GM18511 (cell line): Measurements from ENCODE around the gene NDUFC1.

Experiments used
- ATAC-seq: cut with Tn5 transposase; IDR thresholded peaks from one replicate; pipeline ENCODE4 v1.9.1; 2021; ENCODE audit warnings: mild to moderate bottlenecking, moderate library complexity; ENCODE audit not compliant: unreplicated experiment

The NDUFC1 gene

DNA sequence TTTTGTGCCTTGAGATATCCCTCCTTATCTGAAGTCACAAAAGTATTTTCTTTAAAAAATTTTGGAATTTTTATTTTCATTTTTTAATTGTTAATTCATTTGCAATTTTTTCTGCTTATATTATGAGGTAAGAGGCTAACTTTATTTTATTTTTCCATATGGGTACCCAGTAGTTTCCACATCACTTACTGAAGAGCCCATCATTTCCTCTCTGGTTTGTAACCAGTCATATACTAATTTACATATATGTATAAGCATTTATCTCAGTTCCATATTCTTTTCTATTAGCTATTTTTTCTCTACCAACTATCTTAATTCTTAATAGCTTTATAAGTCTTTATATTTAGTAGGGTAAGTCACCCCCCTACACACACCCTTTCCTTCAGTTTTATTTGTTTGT lies 49.2 kb downstream of the NDUFC1 start:
- no peak for ATAC-seq

DNA sequence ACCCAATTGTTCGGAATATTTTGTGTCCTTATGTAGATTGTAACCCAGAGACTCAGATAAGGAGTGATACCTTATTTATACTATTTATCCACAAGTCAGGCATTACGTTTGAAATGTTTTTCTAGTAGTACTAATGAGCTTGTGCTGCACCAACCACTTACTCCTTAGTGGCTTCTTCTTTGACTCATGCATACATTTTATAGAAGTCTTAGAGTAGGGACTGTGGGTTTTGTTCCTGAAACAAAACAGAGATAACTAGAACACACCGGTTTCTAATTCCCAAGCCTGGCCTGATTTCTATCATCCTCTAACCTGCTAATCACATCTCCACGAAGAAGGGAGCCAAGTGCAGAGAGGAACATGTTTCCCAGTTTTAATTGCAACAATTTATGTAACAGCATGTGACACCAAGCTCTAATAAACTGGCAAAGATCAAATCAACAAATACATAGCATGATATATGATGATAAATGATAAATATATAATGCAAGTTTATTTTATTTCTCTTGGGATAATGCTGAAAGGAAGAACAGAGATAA lies 54.5 kb downstream of the NDUFC1 start:
- ATAC-seq: no peak

- no peak for ATAC-seq
Observed at GRCh38 chr4:139247241-139247640, 55.0 kb downstream of the NDUFC1 start.

- no peak for ATAC-seq
Observed at GRCh38 chr4:139246166-139246565, 56.1 kb downstream of the NDUFC1 start.

GRCh38 chr4:139245590-139245989 lies 56.7 kb downstream of the NDUFC1 start:
- no peak for ATAC-seq

DNA sequence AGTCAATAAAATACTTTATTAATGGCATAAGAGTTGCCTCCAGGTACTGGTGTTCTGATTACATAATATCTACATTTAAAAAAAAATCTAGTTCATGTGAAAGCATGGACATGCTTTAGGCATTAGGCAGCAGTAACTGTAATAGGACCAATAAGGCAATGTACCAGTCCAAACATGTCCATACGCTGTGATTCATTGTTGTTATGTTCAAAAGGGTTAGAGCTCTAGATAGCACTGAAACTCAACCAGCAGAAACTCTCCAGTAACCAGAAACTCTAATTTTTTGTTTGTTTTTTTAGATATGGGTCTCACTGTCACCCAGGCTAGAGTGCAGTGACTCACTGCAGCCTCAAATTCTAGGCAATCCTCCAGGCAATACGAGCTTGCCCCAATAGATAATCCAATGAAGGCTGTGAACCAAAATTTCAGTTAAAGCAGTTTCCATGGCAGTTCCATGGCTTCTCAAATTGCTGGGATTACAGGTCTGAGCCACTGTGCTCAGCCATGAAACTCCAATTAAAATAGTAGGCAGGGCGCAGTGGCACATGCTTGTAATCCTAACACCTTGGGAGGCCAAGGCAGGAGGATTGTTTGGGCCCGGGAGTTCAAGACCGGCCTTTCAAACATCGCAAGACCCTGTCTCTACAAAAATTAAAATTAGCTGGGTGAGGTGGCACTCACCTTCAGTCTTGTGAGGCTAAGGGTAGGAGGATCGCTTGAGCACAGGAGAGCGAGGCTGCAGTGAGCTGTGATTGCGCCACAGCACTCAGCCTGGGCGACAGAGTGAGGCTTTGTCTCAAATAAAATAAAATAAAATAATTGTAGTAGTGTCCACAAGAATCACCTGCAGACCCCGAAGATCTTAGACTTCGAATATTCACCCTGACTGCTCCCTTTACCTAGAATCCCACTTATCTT lies 58.6 kb downstream of the NDUFC1 start:
- ATAC-seq: peak; percentile 58

DNA sequence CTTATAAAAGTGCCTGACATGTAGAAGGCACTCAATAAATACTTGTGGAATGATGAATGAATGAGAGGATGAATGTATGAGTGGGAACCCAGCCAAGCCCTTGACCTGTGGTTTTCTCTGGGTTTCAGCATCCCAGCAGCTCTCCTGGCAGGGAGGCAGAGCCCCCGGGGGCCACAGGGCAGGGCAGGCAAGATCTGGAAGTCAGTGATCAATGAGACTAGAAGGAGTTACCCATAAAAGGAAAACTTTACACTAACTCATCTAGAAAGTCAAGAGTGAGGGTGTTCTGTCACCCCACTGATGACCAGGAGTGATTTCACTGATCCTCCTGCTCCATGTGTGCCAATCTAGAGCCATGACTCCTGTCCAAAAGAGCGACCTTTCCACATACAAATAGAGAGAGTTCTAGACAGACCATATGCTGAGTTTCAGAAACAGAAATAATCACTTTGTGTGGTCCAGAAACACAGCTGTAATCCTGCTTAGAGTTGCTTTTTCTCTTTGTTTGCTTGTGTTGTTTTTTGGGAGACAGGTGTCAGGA lies 59.7 kb downstream of the NDUFC1 start:
- ATAC-seq: no peak

DNA sequence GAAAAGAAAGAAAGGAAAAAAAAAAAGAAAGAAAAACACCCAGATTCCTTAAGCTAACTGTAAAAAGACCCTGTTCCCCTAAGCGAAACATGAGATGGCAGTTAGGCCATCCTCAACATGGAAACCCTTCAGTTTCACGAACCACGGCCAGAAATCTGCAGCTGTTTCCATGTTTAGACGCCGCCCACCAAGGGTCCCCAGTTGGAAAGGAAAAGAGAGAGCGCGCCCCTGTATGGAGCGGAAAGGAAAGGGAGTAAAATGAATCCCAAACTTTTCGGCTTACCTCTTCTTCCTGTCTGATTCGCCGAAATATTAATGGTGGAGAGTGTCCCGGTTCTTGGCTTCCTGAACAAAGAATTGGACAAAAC lies 60.5 kb downstream of the NDUFC1 start:
- ATAC-seq: no peak

DNA sequence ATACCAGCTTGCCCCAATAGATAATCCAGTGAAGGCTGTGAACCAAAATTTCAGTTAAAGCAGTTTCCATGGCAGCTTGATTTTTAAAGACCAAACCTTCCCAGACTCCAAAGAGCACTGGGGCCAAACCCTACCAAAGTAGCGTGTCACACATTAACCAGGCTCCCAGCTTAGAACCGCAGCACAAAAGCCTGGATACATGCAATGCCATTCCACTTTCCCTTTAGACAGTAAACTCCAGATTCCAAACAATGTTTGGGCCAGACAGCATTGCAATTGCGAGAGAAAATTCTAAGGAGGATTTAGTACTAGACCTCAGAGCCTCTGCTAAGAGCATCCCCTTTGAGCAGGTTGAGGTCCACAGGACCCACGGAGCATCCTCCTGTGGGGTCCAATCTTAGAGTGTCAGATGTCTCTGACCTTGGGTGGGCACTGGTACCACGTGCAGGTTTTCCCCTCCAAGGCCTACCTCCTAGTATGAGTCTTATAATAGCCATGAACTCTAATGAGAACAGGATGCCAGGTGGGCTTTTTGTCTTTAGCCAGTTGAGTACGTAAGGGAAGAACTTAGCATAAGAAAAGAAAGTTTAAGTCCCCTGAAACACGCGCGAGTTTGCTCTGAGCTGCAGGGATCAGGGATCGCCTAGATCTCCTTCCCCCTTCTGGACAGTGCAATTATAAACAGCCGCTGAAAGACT lies 61.0 kb downstream of the NDUFC1 start:
- no peak for ATAC-seq
